K562 (cell line): ENCODE measurements around the gene SSH3. TPM values are rescaled to one million over a fixed set of nuclear protein-coding genes. Genes with fewer than 3 reads are reported as not detected.

Experiments
- ATAC-seq: fragments of 200-7000 bp; cut with Tn5 transposase; 3 replicates; pipeline ENCODE4 v1.9.1; 2020; ENCODE audit warnings: moderate library complexity
- BruUV-seq: library from RNA; stranded (reverse); fragments of 400-500 nt; replicated peaks from 2 replicates; lab custom pipeline; 2021; lab: Mats Ljungman, UMichigan
- CTCF ChIA-PET: fragments of 300-600 bp; formaldehyde crosslinking; extraction: SDS; loops from one replicate; lab custom pipeline; 2021; ENCODE audit warnings: low intra/inter-chr PET ratio; lab: Yijun Ruan, JAX
- POLR2A ChIA-PET: fragments of 300-600, 350-650 bp; sonication (Branson Sonifier 250); formaldehyde crosslinking; extraction: SDS; loops from one replicate; lab custom pipeline; 2021; ENCODE audit warnings: antibody characterized with exemption, inconsistent platforms; lab: Yijun Ruan, JAX
- DNase-seq, 4 experiments: peaks; one replicate each; pipeline versions ENCODE4 v3.0.0 to v3.0.0-alpha.2; 2011 to 2018; ENCODE audit warnings: low spot score in 3 of 4, mixed read lengths in 3 of 4; ENCODE audit errors: extremely low read depth in 1 of 4
- FAIRE-seq: peaks from 2 replicates; lab custom pipeline; 2011; peaks lifted over from hg19 to GRCh38; lab: Jason Lieb, UNC
- H2AFZ ChIP-seq: 2 replicates; pipeline ENCODE4 v1.6.0; 2011; ENCODE audit warnings: low read depth, low read length, control low read depth, inconsistent platforms
- H3K27ac ChIP-seq: fragments of 200-600 bp; 3 replicates; pipeline ENCODE4 v1.8.0; 2011; ENCODE audit warnings: low read depth, mild to moderate bottlenecking, control low read depth, inconsistent platforms, low read length, moderate library complexity, mixed read lengths; ENCODE audit errors: extremely low read depth
- H3K27me3 ChIP-seq, 2 experiments: fragments of 300-600 bp in 1 of 2; 2 replicates in 1 of 2; 3 replicates in 1 of 2; pipeline versions ENCODE4 v1.6.0 to v1.8.0; 2011; ENCODE audit warnings: inconsistent platforms in 2 of 2, low read length in 2 of 2, mild to moderate bottlenecking in 1 of 2, mixed read lengths in 1 of 2, moderate library complexity in 1 of 2; ENCODE audit not compliant: control insufficient read depth in 2 of 2, insufficient read depth in 2 of 2
- H3K36me3 ChIP-seq: fragments of 300-600 bp; 3 replicates; pipeline ENCODE4 v1.8.0; 2011; ENCODE audit warnings: mild to moderate bottlenecking, low read length, inconsistent platforms; ENCODE audit not compliant: control insufficient read depth, insufficient read depth
- H3K4me1 ChIP-seq, 2 experiments: fragments of 200-600 bp in 1 of 2; replicated peaks in 1 of 2; 2 replicates in 1 of 2; 3 replicates in 1 of 2; pipeline versions ENCODE4 v1.5.1 to v1.8.0; 2011; ENCODE audit warnings: inconsistent platforms in 2 of 2, low read length in 2 of 2, mild to moderate bottlenecking in 1 of 2, mixed read lengths in 1 of 2, moderate library complexity in 1 of 2; ENCODE audit not compliant: control insufficient read depth in 2 of 2, insufficient read depth in 2 of 2
- H3K4me2 ChIP-seq: 2 replicates; pipeline ENCODE4 v1.6.1; 2011; ENCODE audit warnings: low read length, control low read depth, inconsistent platforms, mixed read lengths; ENCODE audit not compliant: insufficient read depth
- H3K4me3 ChIP-seq: fragments of 200-600 bp; sonication (generic), shearing (Covaris generic); 2 replicates; pipeline ENCODE4 v1.5.1; 2016; ENCODE audit warnings: control low read depth, inconsistent platforms
- H3K79me2 ChIP-seq: fragments of 200-600 bp; 3 replicates; pipeline ENCODE4 v1.8.0; 2011; ENCODE audit warnings: low read length, inconsistent platforms; ENCODE audit not compliant: control insufficient read depth, insufficient read depth
- H3K9ac ChIP-seq, 2 experiments: 2 replicates each; pipeline versions ENCODE4 v1.6.0 to v1.6.1; 2011; ENCODE audit warnings: low read depth in 2 of 2, low read length in 2 of 2, control low read depth in 1 of 2, inconsistent platforms in 1 of 2, mild to moderate bottlenecking in 1 of 2, mixed read lengths in 1 of 2; ENCODE audit not compliant: insufficient read depth in 1 of 2
- H3K9me1 ChIP-seq: one replicate; pipeline ENCODE4 v1.6.0; 2011; ENCODE audit warnings: inconsistent platforms, mild to moderate bottlenecking, low read length, moderate library complexity; ENCODE audit not compliant: control insufficient read depth, insufficient read depth
- H3K9me3 ChIP-seq: replicated peaks from 2 replicates; pipeline ENCODE4 v1.5.1; 2011; ENCODE audit warnings: low read depth, low read length, inconsistent platforms; ENCODE audit not compliant: control insufficient read depth, insufficient read depth
- H4K20me1 ChIP-seq: replicated peaks from 2 replicates; pipeline ENCODE4 v1.6.1; 2011; ENCODE audit warnings: low read length, inconsistent platforms, mixed read lengths; ENCODE audit not compliant: control insufficient read depth, insufficient read depth
- GTF2A2 ChIP-seq: IDR thresholded peaks from 2 replicates; pipeline ENCODE4 v1.6.1; 2016; ENCODE audit warnings: mild to moderate bottlenecking, missing genetic modification characterization, missing compliant biosample characterization
- KDM4B ChIP-seq, 2 experiments: fragments of 450-650 bp in 1 of 2; sonication (generic) in 1 of 2; IDR thresholded peaks; 2 replicates each; pipeline ENCODE4 v1.6.1; 2016 to 2017; ENCODE audit warnings: borderline replicate concordance in 2 of 2, antibody characterized with exemption in 1 of 2, low read depth in 1 of 2, mild to moderate bottlenecking in 1 of 2
- RBM25 ChIP-seq: fragments of 200-400 bp; formaldehyde crosslinking; IDR thresholded peaks from 2 replicates; pipeline ENCODE4 v1.6.1; 2018; ENCODE audit warnings: low read length, low read depth, moderate library complexity; ENCODE audit not compliant: severe bottlenecking
- SNRNP70 ChIP-seq: fragments of 200-400 bp; formaldehyde crosslinking; optimal IDR thresholded peaks from 2 replicates; pipeline ENCODE3; 2017; ENCODE audit warnings: low read depth, low read length
- ZNF354B ChIP-seq: fragments of 250-450 bp; sonication (Bioruptor Pico); IDR thresholded peaks from 2 replicates; pipeline ENCODE4 v1.4.0; 2020
- WGBS: fragments of 100-300 bp; shearing (Covaris generic); methylation state at CpG from one replicate; pipeline ENCODE4 v1.1.6; 2016; ENCODE audit warnings: low coverage, mixed read lengths; ENCODE audit not compliant: insufficient coverage; ENCODE audit errors: missing lambda C conversion rate; 5-methylcytosine and 5-hydroxymethylcytosine counted together
- in situ Hi-C: fragments of 300-500 bp; cut with MboI; formaldehyde crosslinking; loops from 4 replicates; pipeline ENCODE4 v1.15.0; 2018; ENCODE audit warnings: inconsistent platforms, mixed read lengths
- intact Hi-C: fragments of 100-400 bp; cut with micrococcal nuclease; formaldehyde crosslinking; loops from 2 replicates; pipeline ENCODE4 v1.14.2; 2022
- polyA plus RNA-seq, 8 experiments: library from polyadenylated mRNA; depleted of rRNA in 4 of 8; stranded (reverse) in 5 of 8; unstranded in 3 of 8; fragments of >200 nt; fragmentation: Nextera tagmentation in 2 of 8; fragmentation: Illumina TruSeq in 1 of 8; extraction: Ambion mirVana in 2 of 8; extraction: Trizol in 1 of 8; gene quantifications; 2 replicates each; pipeline versions ENCODE4 v1.2.1 to v1.2.3, GENCODE V29; 2011 to 2014; ENCODE audit warnings: inconsistent platforms in 1 of 8, missing spikeins in 1 of 8
- total RNA-seq, 7 experiments: library from RNA; depleted of rRNA in 6 of 7; stranded (reverse); fragments of >200 nt in 6 of 7; fragmentation: Illumina TruSeq in 2 of 7; extraction: Trizol in 2 of 7; gene quantifications; 2 replicates each; pipeline versions ENCODE4 v1.2.1 to v1.2.3, GENCODE V29; 2011 to 2021; ENCODE audit warnings: low replicate concordance in 1 of 7
- TF ChIP-seq, protein P1 (sequence below), 2 experiments: fragments of 450-650 bp; conservative IDR thresholded peaks; 2 replicates each; pipeline ENCODE4 v1.6.1; 2017; ENCODE audit warnings: mild to moderate bottlenecking in 2 of 2, moderate library complexity in 2 of 2
- TF ChIP-seq, protein P2 (sequence below): fragments of 450-650 bp; formaldehyde crosslinking; IDR thresholded peaks from 2 replicates; pipeline ENCODE4 v1.4.0; 2020; ENCODE audit warnings: mild to moderate bottlenecking, mixed read lengths

SSH3 gene
- total and polyA plus RNA-seq, 9 of the 15 experiments (the other 6 are each of a cell fraction or from before 2014, with no cell fraction given) = 0.07 to 1.0 (median 0.24) TPM; not detected in 3

DNA sequence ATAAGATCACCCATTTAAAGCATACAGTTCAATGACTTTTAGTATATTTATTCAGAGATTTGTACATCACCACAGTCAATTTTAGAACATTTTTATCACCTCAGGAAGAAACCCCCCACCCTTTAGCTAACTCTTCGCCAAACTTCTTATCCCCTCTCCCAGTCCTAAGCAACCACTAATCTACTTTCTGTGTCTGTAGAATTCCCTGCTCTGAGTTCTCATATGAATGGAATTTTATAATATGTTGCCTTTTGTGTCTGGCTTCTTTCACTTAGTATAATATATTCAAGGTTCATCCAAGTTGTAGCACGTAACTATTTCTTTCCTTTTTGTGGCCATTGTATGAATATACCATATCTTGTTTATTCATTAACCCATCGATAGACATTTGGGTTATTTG lies 10.7 kb upstream of the SSH3 start:
- Histone ChIP-seq H3K9me1 (no peaks in the 10 kb centered on the region), H3K9me3 (peaks cover 9% of the 10 kb centered on the region; the same call in 1 of the 2 replicates), H4K20me1 (no peaks in the 10 kb centered on the region), H3K4me3 (no peak overlapping the region), H3K9ac (no peak overlapping the region), H2AFZ (no peak overlapping the region), H3K36me3 (peaks cover 58% of the 10 kb centered on the region; the same call in 2 of the 3 replicates), H3K4me2 (no peak overlapping the region), H3K27ac (no peak overlapping the region), H3K4me1 (peaks cover 5 to 33% of the 10 kb centered on the region in 2 experiments; a peak in 4 of 5 replicates), H3K79me2 (peaks cover 15% of the 10 kb centered on the region), H3K27me3 (no peaks in the 10 kb centered on the region)
- TF ChIP-seq KDM4B (IDR thresholded peaks at IDR 0.05; ENCODE audit: borderline replicate concordance in 2 of 2, low read depth in 1 of 2) (no peak), ZNF354B (CRISPR knock-in tag) (no peak), RBM25 (no peak), SNRNP70 (no peak), GTF2A2 (tag) (no peak)
- TF ChIP-seq, protein P1, sequence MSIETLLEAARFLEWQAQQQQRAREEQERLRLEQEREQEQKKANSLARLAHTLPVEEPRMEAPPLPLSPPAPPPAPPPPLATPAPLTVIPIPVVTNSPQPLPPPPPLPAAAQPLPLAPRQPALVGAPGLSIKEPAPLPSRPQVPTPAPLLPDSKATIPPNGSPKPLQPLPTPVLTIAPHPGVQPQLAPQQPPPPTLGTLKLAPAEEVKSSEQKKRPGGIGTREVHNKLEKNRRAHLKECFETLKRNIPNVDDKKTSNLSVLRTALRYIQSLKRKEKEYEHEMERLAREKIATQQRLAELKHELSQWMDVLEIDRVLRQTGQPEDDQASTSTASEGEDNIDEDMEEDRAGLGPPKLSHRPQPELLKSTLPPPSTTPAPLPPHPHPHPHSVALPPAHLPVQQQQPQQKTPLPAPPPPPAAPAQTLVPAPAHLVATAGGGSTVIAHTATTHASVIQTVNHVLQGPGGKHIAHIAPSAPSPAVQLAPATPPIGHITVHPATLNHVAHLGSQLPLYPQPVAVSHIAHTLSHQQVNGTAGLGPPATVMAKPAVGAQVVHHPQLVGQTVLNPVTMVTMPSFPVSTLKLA (conservative IDR thresholded peaks at IDR 0.05) = no peak
- TF ChIP-seq, protein P2, sequence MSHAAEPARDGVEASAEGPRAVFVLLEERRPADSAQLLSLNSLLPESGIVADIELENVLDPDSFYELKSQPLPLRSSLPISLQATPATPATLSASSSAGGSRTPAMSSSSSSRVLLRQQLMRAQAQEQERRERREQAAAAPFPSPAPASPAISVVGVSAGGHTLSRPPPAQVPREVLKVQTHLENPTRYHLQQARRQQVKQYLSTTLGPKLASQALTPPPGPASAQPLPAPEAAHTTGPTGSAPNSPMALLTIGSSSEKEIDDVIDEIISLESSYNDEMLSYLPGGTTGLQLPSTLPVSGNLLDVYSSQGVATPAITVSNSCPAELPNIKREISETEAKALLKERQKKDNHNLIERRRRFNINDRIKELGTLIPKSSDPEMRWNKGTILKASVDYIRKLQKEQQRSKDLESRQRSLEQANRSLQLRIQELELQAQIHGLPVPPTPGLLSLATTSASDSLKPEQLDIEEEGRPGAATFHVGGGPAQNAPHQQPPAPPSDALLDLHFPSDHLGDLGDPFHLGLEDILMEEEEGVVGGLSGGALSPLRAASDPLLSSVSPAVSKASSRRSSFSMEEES = no peak
- BruUV-seq = no TSS peak
- intact Hi-C loops = no loop called here
- DNase-seq (no peak), ATAC-seq (no peak), FAIRE-seq (no peak)
- in situ Hi-C loops = no loop called here
- WGBS = 47% methylated on average over 3 of the region's 3 CpGs
- ChIA-PET POLR2A (interaction anchor here (0.8 to 1.1 kb wide), 2 partner anchors 13 to 16 kb away, joined by 3 read pairs; no protein-coding TSS in a partner anchor), CTCF (no interaction called here)
